GM04503 (cell line): ENCODE results near the gene TMED5.

ENCODE experiments used
- DNase-seq: peaks from one replicate; pipeline ENCODE4 v3.0.0-alpha.2; 2012; ENCODE audit warnings: low read depth

TMED5 gene

DNA sequence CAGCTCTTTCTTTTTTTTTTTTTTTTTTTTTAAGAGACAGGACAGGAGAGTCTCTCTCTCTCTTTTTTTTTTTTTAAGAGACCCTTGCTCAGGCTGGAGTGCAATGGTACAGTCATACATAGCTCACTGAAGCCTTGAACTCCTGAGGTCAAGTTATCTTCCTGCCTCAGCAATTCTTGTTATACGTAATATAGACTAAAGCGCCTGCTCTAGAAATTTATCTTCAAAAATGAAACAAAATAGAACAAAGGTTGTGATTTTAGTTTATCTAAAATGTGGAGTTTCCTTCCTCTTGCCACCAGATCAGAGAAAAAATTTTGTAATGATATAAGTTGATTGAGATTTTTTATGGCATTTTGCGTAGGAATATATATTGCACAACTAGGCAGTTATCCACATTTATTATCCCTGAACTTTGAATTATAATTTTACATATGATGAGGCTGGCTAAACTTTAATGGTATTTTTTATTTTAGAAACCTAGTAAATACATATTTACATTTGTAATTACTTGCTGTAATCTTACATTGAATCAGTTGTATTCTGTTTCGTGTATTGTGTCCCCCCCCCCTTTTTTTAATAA, 56.9 kb downstream of the TMED5 start:
- no peak for DNase-seq

DNA sequence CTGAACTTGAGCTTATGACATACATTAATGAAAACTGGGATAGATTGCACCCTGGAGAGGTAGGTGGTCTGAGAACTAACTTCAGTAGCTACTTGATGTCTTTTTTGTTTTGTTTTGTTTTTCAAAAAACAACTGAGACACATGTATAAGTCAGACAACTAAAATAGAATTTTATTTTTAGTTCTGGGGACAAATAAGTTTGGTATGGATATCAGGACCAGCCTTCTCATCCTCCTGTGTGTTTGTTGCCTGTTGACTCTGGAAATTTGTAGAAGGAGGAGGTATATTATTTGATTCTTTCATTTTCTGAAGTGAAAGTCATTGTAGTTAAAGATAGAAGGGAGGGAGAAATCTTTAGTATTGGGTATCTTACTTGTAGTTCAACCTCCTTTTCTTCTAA, 59.6 kb downstream of the TMED5 start:
- no peak for DNase-seq

- no peak for DNase-seq
Measured at GRCh38 chr1:93114391-93114790, 65.8 kb downstream of the TMED5 start.

GRCh38 chr1:93113127-93113526, 67.1 kb downstream of the TMED5 start:
- DNase-seq, result no peak

- no peak for DNase-seq
Measured at GRCh38 chr1:93111561-93111960, 68.7 kb downstream of the TMED5 start.

DNA sequence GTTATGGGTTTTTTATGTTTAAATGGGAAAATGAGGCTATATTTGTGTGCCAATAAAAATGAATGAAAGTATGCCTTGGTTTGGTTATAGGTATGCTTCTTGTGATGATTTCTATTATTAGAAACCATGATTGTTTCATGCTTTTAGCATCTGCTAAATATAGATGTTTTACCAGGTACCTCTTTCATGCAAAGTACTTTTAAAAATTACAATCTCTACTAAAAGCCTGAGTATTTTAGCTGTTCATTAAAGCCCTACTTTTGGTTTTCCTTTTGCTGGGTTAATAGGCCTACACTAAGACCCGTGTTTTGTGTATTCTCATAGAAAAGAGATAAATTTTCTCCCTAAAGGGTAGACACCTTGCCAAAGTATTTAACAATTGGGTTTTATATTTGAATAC, 69.1 kb downstream of the TMED5 start:
- no peak for DNase-seq

DNA sequence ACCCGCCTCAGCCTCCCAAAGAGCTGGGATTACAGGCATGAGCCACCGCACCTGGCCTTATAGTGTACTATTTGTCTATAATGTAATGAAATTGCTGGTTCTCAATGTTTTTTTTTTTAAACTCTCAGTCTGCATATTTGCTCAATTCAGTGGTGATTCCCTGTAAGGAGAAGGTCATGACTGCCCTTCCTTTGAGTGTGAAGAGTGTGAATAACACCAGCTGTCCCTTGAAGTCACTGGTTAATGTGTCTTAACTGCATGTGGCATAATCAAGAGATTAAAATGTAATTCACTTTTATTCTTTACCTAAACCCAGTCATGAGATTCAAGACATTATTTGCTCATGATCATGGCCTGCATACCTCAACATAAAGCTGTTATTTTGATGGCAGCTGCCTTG, 70.6 kb downstream of the TMED5 start:
- DNase-seq, result no peak

DNA sequence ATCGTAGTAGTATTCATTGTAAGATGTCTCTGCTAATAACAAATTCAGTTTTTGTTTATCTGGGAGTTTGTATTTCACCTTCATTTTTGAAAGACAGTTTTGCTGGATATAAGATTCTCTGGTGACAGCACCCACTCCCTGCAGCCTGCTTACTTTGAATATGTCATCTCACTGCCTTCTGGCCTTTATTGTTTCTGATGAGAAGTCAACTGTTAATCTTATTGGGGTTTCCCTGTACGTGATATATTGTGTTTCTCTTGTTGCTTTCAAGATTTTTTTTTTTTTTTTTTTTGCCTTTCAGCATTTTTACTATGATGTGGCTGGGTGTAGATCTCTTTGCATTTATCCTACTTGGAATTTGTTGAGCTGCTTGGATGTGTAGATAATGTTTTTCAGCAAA, 71.9 kb downstream of the TMED5 start:
- DNase-seq, result no peak

- DNase-seq, result no peak
Measured at GRCh38 chr1:93107395-93107794, 72.8 kb downstream of the TMED5 start.

DNA sequence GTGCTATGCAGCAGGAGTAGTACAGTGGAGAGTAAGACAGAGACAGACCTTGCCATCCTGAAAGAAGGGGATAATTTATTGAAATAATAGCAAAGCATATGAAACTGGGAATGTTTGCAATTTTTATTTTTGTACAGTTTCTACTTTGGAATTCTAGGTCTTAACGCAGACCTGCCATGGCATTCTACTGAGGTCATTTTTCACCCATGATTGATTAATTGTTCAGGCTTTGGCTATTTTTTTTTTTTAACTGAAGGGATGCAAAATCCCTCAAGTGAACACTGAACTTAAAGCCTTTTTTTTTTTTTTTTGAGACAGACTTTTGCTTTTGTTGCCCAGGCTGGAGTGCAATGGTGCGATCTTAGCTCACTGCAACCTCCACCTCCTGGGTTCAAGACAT, 74.0 kb downstream of the TMED5 start:
- no peak for DNase-seq

GRCh38 chr1:93102142-93102541, 78.1 kb downstream of the TMED5 start:
- DNase-seq, result no peak
